Measurements from ENCODE around the gene CCT5. TPM values are rescaled to one million over a fixed set of nuclear protein-coding genes. Genes with fewer than 3 reads are reported as not detected.
A peak's percentile ranks its signal among the peaks of the same experiment; 100 is the strongest.
"Not testable (repeated sequence)": the region's sequence is repeated elsewhere in the genome, so short reads cannot be mapped to it uniquely, and the experiment has no call there.

Gene CCT5
- polyA plus RNA-seq, 1 donor (not counting 4 experiments of a cell fraction or from before 2014, with no cell fraction given) = 558 TPM

GRCh38 chr5:10310066-10310779 is 60.1 kb downstream of the CCT5 start:
- Histone ChIP-seq H3K27me3 (ENCODE audit: control insufficient read depth, extremely low read depth, insufficient read depth, low read length) (no peaks in the 10 kb centered on the region), H3K27ac (ENCODE audit: control insufficient read depth, insufficient read depth, low read length) (peak overlapping the region; percentile 70), H3K9me3 (ENCODE audit: control insufficient read depth, low read depth, low read length) (no peaks in the 10 kb centered on the region), H3K79me2 (ENCODE audit: control insufficient read depth, insufficient read depth, low read length) (no peaks in the 10 kb centered on the region), H3K9ac (ENCODE audit: control insufficient read depth, extremely low read depth, insufficient read depth, low read length) (no peak overlapping the region), H3K4me2 (ENCODE audit: control insufficient read depth, extremely low read depth, insufficient read depth, low read depth, low read length) (peak overlapping the region; percentile 71), H3K4me1 (ENCODE audit: control insufficient read depth, extremely low read depth, insufficient read depth, low read length) (peaks cover 34% of the 10 kb centered on the region), H3K4me3 (ENCODE audit: control insufficient read depth in 2 of 3, extremely low read depth in 1 of 3, insufficient read depth in 2 of 3, low read depth in 1 of 3, low read length in 3 of 3) (peak overlapping the region in 1 of 3 experiments; percentile 29), H4K20me1 (ENCODE audit: control insufficient read depth, extremely low read depth, insufficient read depth, low read length) (no peaks in the 10 kb centered on the region), H2AFZ (ENCODE audit: control insufficient read depth, low read length) (no peak overlapping the region), H3K36me3 (ENCODE audit: control insufficient read depth in 2 of 2, extremely low read depth in 1 of 2, insufficient read depth in 2 of 2, low read length in 2 of 2) (no peaks in the 10 kb centered on the region), H3K9me1 (ENCODE audit: control insufficient read depth, extremely low read depth, insufficient read depth, low read length) (no peaks in the 10 kb centered on the region)
- DNase-seq (ENCODE audit: low read depth, low spot score) = peak; percentile 69
- dilution Hi-C loops (cut with MboI; ENCODE audit: extremely low pct_ligation_motif_present, low sequenced_read_pairs) = no loop called here
- TF ChIP-seq EZH2 (IDR thresholded peaks at IDR 0.05; ENCODE audit: low read length) = no peak
- TF ChIP-seq CTCF (optimal IDR thresholded peaks at IDR 0.05 in 1 of 3, IDR thresholded peaks at IDR 0.05 in 1 of 3, conservative IDR thresholded peaks at IDR 0.05 in 1 of 3; ENCODE audit: extremely low read depth in 1 of 3, insufficient read depth in 2 of 3, low read length in 3 of 3) = no peak
- FAIRE-seq = peak; percentile 57

GRCh38 chr5:10310835-10311570 is 60.9 kb downstream of the CCT5 start:
- H3K36me3 ChIP-seq (ENCODE audit: control insufficient read depth in 2 of 2, extremely low read depth in 1 of 2, insufficient read depth in 2 of 2, low read length in 2 of 2); H3K4me2 ChIP-seq (ENCODE audit: control insufficient read depth, extremely low read depth, insufficient read depth, low read depth, low read length); H3K9ac ChIP-seq (ENCODE audit: control insufficient read depth, extremely low read depth, insufficient read depth, low read length); H3K9me1 ChIP-seq (ENCODE audit: control insufficient read depth, extremely low read depth, insufficient read depth, low read length); H2AFZ ChIP-seq (ENCODE audit: control insufficient read depth, low read length); H3K4me3 ChIP-seq (ENCODE audit: control insufficient read depth in 2 of 3, extremely low read depth in 1 of 3, insufficient read depth in 2 of 3, low read depth in 1 of 3, low read length in 3 of 3); H3K79me2 ChIP-seq (ENCODE audit: control insufficient read depth, insufficient read depth, low read length); dilution Hi-C loops (cut with MboI; ENCODE audit: extremely low pct_ligation_motif_present, low sequenced_read_pairs); DNase-seq (ENCODE audit: low read depth, low spot score); H3K27me3 ChIP-seq (ENCODE audit: control insufficient read depth, extremely low read depth, insufficient read depth, low read length); FAIRE-seq; H3K9me3 ChIP-seq (ENCODE audit: control insufficient read depth, low read depth, low read length); H4K20me1 ChIP-seq (ENCODE audit: control insufficient read depth, extremely low read depth, insufficient read depth, low read length): not testable (repeated sequence)
- Histone ChIP-seq H3K27ac (ENCODE audit: control insufficient read depth, insufficient read depth, low read length) (peak overlapping the region; percentile 70), H3K4me1 (ENCODE audit: control insufficient read depth, extremely low read depth, insufficient read depth, low read length) (peaks cover 34% of the 10 kb centered on the region)

All from keratinocyte (primary cell).